OCI-LY3 (cell line): ENCODE data around the gene NUDT19.

Source experiments
- EZH2phosphoT487 ChIP-seq: fragments of 200-600 bp; shearing (Covaris generic); IDR thresholded peaks from 2 replicates; pipeline ENCODE4 v1.6.1; 2018; ENCODE audit warnings: antibody characterized with exemption, mixed run types, low read depth
- TF ChIP-seq, protein P1 (sequence below): fragments of 200-600, 300-600 bp; sonication (generic); IDR thresholded peaks from 2 replicates; pipeline ENCODE4 v1.5.1; 2014; ENCODE audit warnings: antibody characterized with exemption, low read length, low read depth

DNA sequence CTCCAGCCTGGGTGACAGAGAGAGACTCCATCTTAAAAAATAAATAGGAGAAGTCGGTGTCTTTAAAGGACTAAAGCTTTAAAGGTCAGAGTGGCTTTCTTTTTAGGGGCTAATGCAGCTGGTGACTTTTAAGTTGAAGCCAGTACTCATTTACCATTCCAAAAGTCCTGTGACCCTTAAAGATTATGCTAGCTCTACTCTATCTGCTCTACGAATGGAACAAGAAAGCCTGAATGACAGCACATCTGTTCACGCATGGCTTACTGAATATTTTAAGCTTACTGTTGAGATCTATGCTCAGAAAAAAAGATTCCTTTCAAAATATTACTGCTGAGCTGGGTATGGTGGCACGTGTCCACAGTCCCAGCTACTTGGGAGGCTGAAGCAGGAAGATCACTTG, 44.3 kb downstream of the NUDT19 start:
- TF ChIP-seq, protein P1, sequence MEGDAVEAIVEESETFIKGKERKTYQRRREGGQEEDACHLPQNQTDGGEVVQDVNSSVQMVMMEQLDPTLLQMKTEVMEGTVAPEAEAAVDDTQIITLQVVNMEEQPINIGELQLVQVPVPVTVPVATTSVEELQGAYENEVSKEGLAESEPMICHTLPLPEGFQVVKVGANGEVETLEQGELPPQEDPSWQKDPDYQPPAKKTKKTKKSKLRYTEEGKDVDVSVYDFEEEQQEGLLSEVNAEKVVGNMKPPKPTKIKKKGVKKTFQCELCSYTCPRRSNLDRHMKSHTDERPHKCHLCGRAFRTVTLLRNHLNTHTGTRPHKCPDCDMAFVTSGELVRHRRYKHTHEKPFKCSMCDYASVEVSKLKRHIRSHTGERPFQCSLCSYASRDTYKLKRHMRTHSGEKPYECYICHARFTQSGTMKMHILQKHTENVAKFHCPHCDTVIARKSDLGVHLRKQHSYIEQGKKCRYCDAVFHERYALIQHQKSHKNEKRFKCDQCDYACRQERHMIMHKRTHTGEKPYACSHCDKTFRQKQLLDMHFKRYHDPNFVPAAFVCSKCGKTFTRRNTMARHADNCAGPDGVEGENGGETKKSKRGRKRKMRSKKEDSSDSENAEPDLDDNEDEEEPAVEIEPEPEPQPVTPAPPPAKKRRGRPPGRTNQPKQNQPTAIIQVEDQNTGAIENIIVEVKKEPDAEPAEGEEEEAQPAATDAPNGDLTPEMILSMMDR = no peak
- no peak for TF ChIP-seq EZH2phosphoT487
